Measurements from ENCODE around the gene KCNK1. TPM values are rescaled to one million over a fixed set of nuclear protein-coding genes. Genes with fewer than 3 reads are reported as not detected.

Gene KCNK1
- total RNA-seq, 4 donors from 2014 or later: 1.2 to 25.7 (median 21.7) TPM

DNA sequence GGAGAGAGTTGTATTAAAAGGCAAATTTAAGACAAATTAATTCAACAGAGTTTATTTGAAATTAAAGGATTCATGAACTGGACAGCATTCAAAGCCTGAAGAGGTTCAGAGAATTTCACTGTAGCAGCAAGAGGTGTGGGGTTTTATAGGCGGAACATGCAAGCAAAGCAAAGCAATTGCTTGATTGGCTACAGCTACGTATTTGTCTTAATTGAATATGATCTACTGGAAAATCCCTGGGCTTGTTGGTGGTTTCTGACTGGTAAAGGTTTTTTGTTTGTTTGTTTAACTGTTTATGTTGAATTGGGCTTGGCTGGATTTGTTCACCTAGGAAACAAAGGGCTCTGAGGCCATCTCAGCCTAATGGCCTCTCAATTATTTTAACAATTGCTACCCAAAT is 61.5 kb downstream of the KCNK1 start:
- intact Hi-C loops (cut with DNase I; ENCODE audit: low total_unique reads): no loop called here
- H3K36me3 ChIP-seq: no peaks in the 10 kb centered on the region
- H3K4me3 ChIP-seq: no peak overlapping the region
- peaks cover 0 to 11% (median 5%) of the 10 kb centered on the region in 4 donors for H3K4me1 ChIP-seq
- no peak overlapping the region for H3K27ac ChIP-seq
- no peak for TF ChIP-seq EP300 (IDR thresholded peaks at IDR 0.05; ENCODE audit: low read depth)
- DNase-seq: no peak
- 84 to 93% methylated on average over 2 of the region's 2 CpGs for WGBS, 2 donors (ENCODE audit: low coverage in 1 of 2)
- in situ Hi-C loops (cut with MboI; ENCODE audit: low pct_ligation_motif_present in 1 of 4, low pct_unique_long_range_greater_than_20kb in 1 of 4, low sequenced_read_pairs in 3 of 4): no loop called here
- no peaks in the 10 kb centered on the region for H3K27me3 ChIP-seq
- H3K9me3 ChIP-seq: no peaks in the 10 kb centered on the region

DNA sequence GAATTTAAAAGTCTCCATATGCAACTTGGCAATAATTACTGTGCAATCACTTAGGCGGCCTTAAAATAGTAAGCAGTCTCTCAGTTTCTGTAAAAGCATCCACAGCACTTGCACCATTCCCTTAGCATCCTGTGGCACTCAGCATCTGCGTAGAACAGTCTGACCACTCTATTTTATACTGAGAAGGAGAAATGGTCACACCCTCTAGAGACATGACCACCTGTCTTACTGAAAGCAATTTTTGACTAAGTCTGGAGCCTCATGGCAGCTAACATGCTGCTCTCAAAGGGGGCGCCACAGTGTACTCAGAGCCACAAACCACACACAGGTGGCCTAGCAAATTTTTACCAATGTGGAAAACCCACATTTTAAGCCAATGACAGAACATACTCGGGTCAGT is 62.0 kb downstream of the KCNK1 start:
- intact Hi-C loops (cut with DNase I; ENCODE audit: low total_unique reads): no loop called here

DNA sequence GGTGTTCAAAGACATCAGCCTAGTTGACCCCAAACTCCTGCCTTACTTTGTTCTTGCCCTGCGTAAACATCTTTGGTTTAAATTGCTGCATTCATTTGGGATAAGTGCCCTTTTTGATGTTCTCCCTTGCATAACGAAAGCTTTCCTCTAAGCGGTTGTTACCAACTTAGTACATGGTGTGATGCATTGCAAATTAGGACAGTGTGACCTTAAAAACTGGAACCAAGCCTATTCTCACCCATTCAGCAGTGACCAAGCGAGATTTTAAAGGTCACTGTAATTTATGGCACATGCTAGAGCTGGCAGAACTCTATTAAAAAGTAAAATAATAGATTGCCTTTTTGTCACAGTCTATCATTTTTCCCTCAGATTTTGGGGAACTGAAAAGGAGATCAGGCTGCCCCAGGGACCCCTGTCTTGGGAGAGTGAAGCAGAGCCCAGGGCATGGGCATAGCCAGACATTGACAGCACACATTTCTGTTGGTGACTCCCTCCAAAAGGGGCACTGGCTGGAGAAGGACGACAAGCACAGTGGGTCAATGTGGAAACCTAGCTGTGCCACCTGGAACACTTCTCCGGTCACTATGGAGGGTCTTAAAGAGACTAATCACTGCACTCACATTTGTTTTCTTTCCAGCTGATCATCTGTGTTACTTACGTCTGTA is 63.9 kb downstream of the KCNK1 start:
- peaks cover 0 to 9% (median 3%) of the 10 kb centered on the region in 4 donors for H3K4me1 ChIP-seq
- DNase-seq: no peak
- H3K4me3 ChIP-seq: no peak overlapping the region
- H3K27me3 ChIP-seq: no peaks in the 10 kb centered on the region
- 83 to 92% methylated on average over 5 to 7 of the region's 7 CpGs for WGBS, 2 donors (ENCODE audit: low coverage in 1 of 2)
- in situ Hi-C loops (cut with MboI; ENCODE audit: low pct_ligation_motif_present in 1 of 4, low pct_unique_long_range_greater_than_20kb in 1 of 4, low sequenced_read_pairs in 3 of 4): no loop called here
- TF ChIP-seq, protein P1, sequence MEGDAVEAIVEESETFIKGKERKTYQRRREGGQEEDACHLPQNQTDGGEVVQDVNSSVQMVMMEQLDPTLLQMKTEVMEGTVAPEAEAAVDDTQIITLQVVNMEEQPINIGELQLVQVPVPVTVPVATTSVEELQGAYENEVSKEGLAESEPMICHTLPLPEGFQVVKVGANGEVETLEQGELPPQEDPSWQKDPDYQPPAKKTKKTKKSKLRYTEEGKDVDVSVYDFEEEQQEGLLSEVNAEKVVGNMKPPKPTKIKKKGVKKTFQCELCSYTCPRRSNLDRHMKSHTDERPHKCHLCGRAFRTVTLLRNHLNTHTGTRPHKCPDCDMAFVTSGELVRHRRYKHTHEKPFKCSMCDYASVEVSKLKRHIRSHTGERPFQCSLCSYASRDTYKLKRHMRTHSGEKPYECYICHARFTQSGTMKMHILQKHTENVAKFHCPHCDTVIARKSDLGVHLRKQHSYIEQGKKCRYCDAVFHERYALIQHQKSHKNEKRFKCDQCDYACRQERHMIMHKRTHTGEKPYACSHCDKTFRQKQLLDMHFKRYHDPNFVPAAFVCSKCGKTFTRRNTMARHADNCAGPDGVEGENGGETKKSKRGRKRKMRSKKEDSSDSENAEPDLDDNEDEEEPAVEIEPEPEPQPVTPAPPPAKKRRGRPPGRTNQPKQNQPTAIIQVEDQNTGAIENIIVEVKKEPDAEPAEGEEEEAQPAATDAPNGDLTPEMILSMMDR (IDR thresholded peaks at IDR 0.05): no peak
- TF ChIP-seq POLR2AphosphoS5 (IDR thresholded peaks at IDR 0.05) (no peak), EP300 (IDR thresholded peaks at IDR 0.05; ENCODE audit: low read depth) (no peak), POLR2A (IDR thresholded peaks at IDR 0.05) (no peak)
- H3K27ac ChIP-seq: no peak overlapping the region
- H3K9me3 ChIP-seq: no peaks in the 10 kb centered on the region
- H3K36me3 ChIP-seq: no peaks in the 10 kb centered on the region
- intact Hi-C loops (cut with DNase I; ENCODE audit: low total_unique reads): no loop called here

More for the DNA sequence above, 62.0 kb downstream of the KCNK1 start:
- H3K4me3 ChIP-seq: no peak overlapping the region
- no peaks in the 10 kb centered on the region for H3K9me3 ChIP-seq
- no peaks in the 10 kb centered on the region for H3K36me3 ChIP-seq
- no peaks in the 10 kb centered on the region for H3K27me3 ChIP-seq
- whole genome bisulfite sequencing, 2 donors (ENCODE audit: low coverage in 1 of 2): 76 to 87% methylated on average over 4 of the region's 4 CpGs
- peaks cover 0 to 11% (median 5%) of the 10 kb centered on the region in 4 donors for H3K4me1 ChIP-seq
- no peak overlapping the region for H3K27ac ChIP-seq
- DNase-seq: no peak
- in situ Hi-C loops (cut with MboI; ENCODE audit: low pct_ligation_motif_present in 1 of 4, low pct_unique_long_range_greater_than_20kb in 1 of 4, low sequenced_read_pairs in 3 of 4): no loop called here
- TF ChIP-seq POLR2AphosphoS5 (IDR thresholded peaks at IDR 0.05) (no peak), POLR2A (IDR thresholded peaks at IDR 0.05) (no peak), EP300 (IDR thresholded peaks at IDR 0.05; ENCODE audit: low read depth) (no peak)
- TF ChIP-seq, protein P1 (IDR thresholded peaks at IDR 0.05): no peak

DNA sequence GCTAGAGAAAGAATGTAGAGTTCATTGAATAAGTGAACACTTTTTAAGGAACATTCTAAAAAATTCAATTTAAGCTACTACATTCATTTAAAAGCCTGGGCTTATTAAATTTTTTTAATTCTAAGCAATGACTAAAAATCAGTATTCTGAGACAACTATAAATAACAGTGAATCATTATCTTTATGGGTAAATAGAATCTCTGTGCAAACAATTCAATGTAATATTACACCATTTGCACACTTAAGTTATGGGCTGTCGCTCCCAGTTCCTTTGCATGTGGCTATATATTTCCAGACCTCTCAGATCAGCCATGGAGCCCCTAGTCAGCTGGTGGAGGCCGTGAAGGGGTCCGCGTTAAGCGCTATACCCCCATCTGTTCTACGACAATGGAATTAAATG is 65.1 kb downstream of the KCNK1 start:
- H3K4me1 ChIP-seq: no peaks in the 10 kb centered on the region
- H3K27me3 ChIP-seq: no peaks in the 10 kb centered on the region
- H3K27ac ChIP-seq: no peak overlapping the region
- in situ Hi-C loops (cut with MboI; ENCODE audit: low pct_ligation_motif_present in 1 of 4, low pct_unique_long_range_greater_than_20kb in 1 of 4, low sequenced_read_pairs in 3 of 4): no loop called here
- no peaks in the 10 kb centered on the region for H3K9me3 ChIP-seq
- H3K4me3 ChIP-seq: no peak overlapping the region
- TF ChIP-seq EP300 (IDR thresholded peaks at IDR 0.05; ENCODE audit: low read depth): no peak
- no peak for TF ChIP-seq POLR2AphosphoS5 (IDR thresholded peaks at IDR 0.05)
- TF ChIP-seq, protein P1 (IDR thresholded peaks at IDR 0.05): no peak
- TF ChIP-seq POLR2A (IDR thresholded peaks at IDR 0.05): no peak
- DNase-seq: no peak
- H3K36me3 ChIP-seq: no peaks in the 10 kb centered on the region
- 79 to 81% methylated on average over 2 to 6 of the region's 6 CpGs for WGBS, 2 donors (ENCODE audit: low coverage in 1 of 2)
- intact Hi-C loops (cut with DNase I; ENCODE audit: low total_unique reads): no loop called here
